Panc1 (cell line): ENCODE data around the gene KCNK10. TPM values are rescaled to one million over a fixed set of nuclear protein-coding genes. Genes with fewer than 3 reads are reported as not detected.

Source experiments
- ATAC-seq: fragments of 200-7000 bp; cut with Tn5 transposase; 2 replicates; pipeline ENCODE4 v1.9.1; 2020; ENCODE audit warnings: mild to moderate bottlenecking, moderate library complexity
- BruUV-seq: library from RNA; stranded (reverse); fragments of 400-500 nt; replicated peaks from 2 replicates; lab custom pipeline; 2021; lab: Mats Ljungman, UMichigan
- CTCF ChIA-PET: fragments of 300-600 bp; sonication (Branson Sonifier 250); formaldehyde crosslinking; loops from one replicate; lab custom pipeline; 2022; ENCODE audit warnings: antibody characterized with exemption; lab: Charles Lee
- POLR2A ChIA-PET: fragments of 300-600 bp; sonication (Branson Sonifier 250); formaldehyde crosslinking; loops from one replicate; lab custom pipeline; 2022; ENCODE audit warnings: antibody characterized with exemption; lab: Charles Lee
- DNase-seq: peaks from one replicate; pipeline ENCODE4 v3.0.0-alpha.2; 2010; ENCODE audit warnings: low read depth, low spot score
- H3K27ac ChIP-seq: 2 replicates; pipeline ENCODE4 v1.5.1; 2011; ENCODE audit warnings: mild to moderate bottlenecking, low read length, inconsistent platforms
- H3K27me3 ChIP-seq: fragments of 200-500 bp; sonication (Bioruptor generic); 2 replicates; pipeline ENCODE4 v1.6.0; 2014; ENCODE audit warnings: low read length, inconsistent platforms; ENCODE audit not compliant: control insufficient read depth, insufficient read depth
- H3K36me3 ChIP-seq: fragments of 200-500 bp; sonication (Bioruptor generic); 2 replicates; pipeline ENCODE4 v1.5.1; 2014; ENCODE audit warnings: inconsistent platforms, mild to moderate bottlenecking, low read length, moderate library complexity; ENCODE audit not compliant: control insufficient read depth, insufficient read depth
- H3K4me1 ChIP-seq: 2 replicates; pipeline ENCODE4 v1.5.1; 2011; ENCODE audit warnings: inconsistent platforms, mild to moderate bottlenecking, low read length, moderate library complexity; ENCODE audit not compliant: control insufficient read depth, insufficient read depth
- H3K4me3 ChIP-seq, 2 experiments: 2 replicates each; pipeline ENCODE4 v1.5.1; 2011 to 2012; ENCODE audit warnings: low read depth in 2 of 2, low read length in 2 of 2, mild to moderate bottlenecking in 2 of 2, inconsistent platforms in 1 of 2, moderate library complexity in 1 of 2
- H3K9me3 ChIP-seq: fragments of 200-500 bp; sonication (Bioruptor generic); 2 replicates; pipeline ENCODE4 v1.5.1; 2014; ENCODE audit warnings: low read depth, mild to moderate bottlenecking, inconsistent platforms, low read length, moderate library complexity; ENCODE audit not compliant: control insufficient read depth, insufficient read depth
- CTCF ChIP-seq: fragments of 450-650 bp; IDR thresholded peaks from 2 replicates; pipeline ENCODE4 v1.5.1; 2017; ENCODE audit warnings: mild to moderate bottlenecking
- POLR2AphosphoS5 ChIP-seq: IDR thresholded peaks from 2 replicates; pipeline ENCODE4 v1.6.1; 2012; ENCODE audit warnings: mild to moderate bottlenecking, low read depth, low read length, moderate library complexity
- REST ChIP-seq, 2 experiments: IDR thresholded peaks; 2 replicates each; pipeline ENCODE4 v1.6.1; 2011 to 2012; ENCODE audit warnings: low read depth in 2 of 2, control low read depth in 1 of 2, low read length in 1 of 2, mild to moderate bottlenecking in 1 of 2, moderate library complexity in 1 of 2; ENCODE audit not compliant: insufficient read depth in 1 of 2
- SIN3A ChIP-seq: IDR thresholded peaks from 2 replicates; pipeline ENCODE4 v1.6.1; 2012; ENCODE audit warnings: low read depth, mild to moderate bottlenecking, low read length, moderate library complexity, borderline replicate concordance; ENCODE audit not compliant: insufficient read depth
- TCF7L2 ChIP-seq: IDR thresholded peaks from 2 replicates; pipeline ENCODE4 v1.6.1; 2011; ENCODE audit warnings: mild to moderate bottlenecking, low read depth, low read length, inconsistent platforms
- in situ Hi-C: cut with HindIII; loops from 2 replicates; pipeline ENCODE4 v1.10.0; 2016; ENCODE audit warnings: low sequenced_read_pairs, low pct_unique_long_range_greater_than_20kb
- intact Hi-C: fragments of 100-400 bp; cut with micrococcal nuclease; formaldehyde crosslinking; loops from one replicate; pipeline ENCODE4 v1.10.0; 2022; ENCODE audit not compliant: unreplicated experiment
- total RNA-seq: library from RNA; stranded (reverse); gene quantifications from one replicate; pipeline ENCODE4 v1.2.1, GENCODE V29; 2021; ENCODE audit not compliant: unreplicated experiment

Gene KCNK10
- total RNA-seq, 1 experiment from 2014 or later, result 0.28 TPM

- no peak overlapping the region for H3K27ac ChIP-seq
- H3K27me3 ChIP-seq, result no peaks in the 10 kb centered on the region
- intact Hi-C loops (no loop called here), in situ Hi-C loops (no loop called here)
- DNase-seq (no peak), ATAC-seq (no peak)
- ChIA-PET POLR2A (no interaction called here), CTCF (no interaction called here)
- BruUV-seq, result no TSS peak
- no peaks in the 10 kb centered on the region for H3K36me3 ChIP-seq
- TF ChIP-seq CTCF, result no peak
- TF ChIP-seq REST (IDR thresholded peaks at IDR 0.05; ENCODE audit: insufficient read depth in 1 of 2, low read depth in 2 of 2, low read length in 1 of 2), result no peak
- no peak for TF ChIP-seq TCF7L2
- no peak for TF ChIP-seq POLR2AphosphoS5
- no peaks in the 10 kb centered on the region for H3K4me1 ChIP-seq
- H3K9me3 ChIP-seq, result no peaks in the 10 kb centered on the region
- no peak overlapping the region for H3K4me3 ChIP-seq
Observed at GRCh38 chr14:88204221-88204620, 118.8 kb downstream of the KCNK10 start.

- Histone ChIP-seq H3K9me3 (no peaks in the 10 kb centered on the region), H3K4me3 (no peak overlapping the region), H3K36me3 (no peaks in the 10 kb centered on the region), H3K4me1 (no peaks in the 10 kb centered on the region), H3K27ac (no peak overlapping the region), H3K27me3 (no peaks in the 10 kb centered on the region)
- no peak for TF ChIP-seq TCF7L2
- TF ChIP-seq REST (IDR thresholded peaks at IDR 0.05; ENCODE audit: insufficient read depth in 1 of 2, low read depth in 2 of 2, low read length in 1 of 2), result no peak
- no peak for TF ChIP-seq SIN3A
- TF ChIP-seq POLR2AphosphoS5, result no peak
- no peak for TF ChIP-seq CTCF
- ChIA-PET CTCF (interaction anchor here (1.3 kb wide), 1 partner anchor 14 kb away, joined by 4 read pairs; no protein-coding TSS in a partner anchor), POLR2A (no interaction called here)
- DNase-seq (no peak), ATAC-seq (no peak)
- in situ Hi-C loops, result no loop called here
- no TSS peak for BruUV-seq
- intact Hi-C loops, result no loop called here
Observed at GRCh38 chr14:88203291-88203690, 119.8 kb downstream of the KCNK10 start.
